OCI-LY7 (cell line): ENCODE results near the gene CDK10.

Experiments used
- CTCF ChIP-seq: fragments of 200-600 bp; sonication (generic); conservative IDR thresholded peaks from 2 replicates; pipeline ENCODE4 v1.5.1; 2014; ENCODE audit warnings: mild to moderate bottlenecking, antibody characterized with exemption, low read length, moderate library complexity, mixed read lengths
- EZH2phosphoT487 ChIP-seq: fragments of 200-600 bp; sonication (generic); IDR thresholded peaks from 2 replicates; pipeline ENCODE4 v1.6.1; 2018; ENCODE audit warnings: low read depth, borderline replicate concordance, mild to moderate bottlenecking, mixed run types, antibody characterized with exemption, low read length, moderate library complexity, mixed read lengths

- TF ChIP-seq CTCF, result no peak
- no peak for TF ChIP-seq EZH2phosphoT487
These were observed 34.0 kb downstream of the CDK10 start for GRCh38 chr16:89720551-89720812.
